Activated CD4-positive, CD25-positive, alpha-beta regulatory T cell (primary cell): Measurements from ENCODE around the gene ABHD3.
"Not testable (repeated sequence)": the region's sequence is repeated elsewhere in the genome, so short reads cannot be mapped to it uniquely, and the experiment has no call there.

ENCODE experiments used
- DNase-seq, 4 experiments: peaks; one replicate each; lab custom pipeline; 2025; lab: John Stamatoyannopoulos, UW

ABHD3 gene

GRCh38 chr18:21703241-21703820 lies 1.2 kb downstream of the ABHD3 start:
- DNase-seq = no peak

GRCh38 chr18:21702602-21703001 lies 2.0 kb downstream of the ABHD3 start:
- no peak for DNase-seq

GRCh38 chr18:21701621-21702020 lies 3.0 kb downstream of the ABHD3 start:
- DNase-seq = no peak

- no peak for DNase-seq
Observed at GRCh38 chr18:21700528-21701075, 4.0 kb downstream of the ABHD3 start.

GRCh38 chr18:21693322-21693721 lies 11.3 kb downstream of the ABHD3 start:
- no peak for DNase-seq

GRCh38 chr18:21689736-21690135 lies 14.8 kb downstream of the ABHD3 start:
- no peak for DNase-seq

GRCh38 chr18:21686282-21687105 lies 18.1 kb downstream of the ABHD3 start:
- DNase-seq = no peak

GRCh38 chr18:21685556-21685981 lies 19.0 kb downstream of the ABHD3 start:
- DNase-seq = not testable (repeated sequence)

- DNase-seq = no peak
Observed at GRCh38 chr18:21684731-21685130, 19.8 kb downstream of the ABHD3 start.

- DNase-seq = peak in 1 of 4 experiments; percentile 1
Observed at GRCh38 chr18:21682371-21683051, 22.1 kb downstream of the ABHD3 start.

- DNase-seq = no peak
Observed at GRCh38 chr18:21680161-21680560, 24.4 kb downstream of the ABHD3 start.

- DNase-seq = no peak
Observed at GRCh38 chr18:21678859-21679258, 25.7 kb downstream of the ABHD3 start.

GRCh38 chr18:21675354-21675753 lies 29.2 kb downstream of the ABHD3 start:
- not testable (repeated sequence) for DNase-seq

- no peak for DNase-seq
Observed at GRCh38 chr18:21672521-21673267, 31.9 kb downstream of the ABHD3 start.

GRCh38 chr18:21669736-21670285 lies 34.8 kb downstream of the ABHD3 start:
- DNase-seq = no peak

- no peak for DNase-seq
Observed at GRCh38 chr18:21664069-21664468, 40.5 kb downstream of the ABHD3 start.

- no peak for DNase-seq
Observed at GRCh38 chr18:21663578-21663977, 41.0 kb downstream of the ABHD3 start.

GRCh38 chr18:21662581-21662980 lies 42.0 kb downstream of the ABHD3 start:
- no peak for DNase-seq

GRCh38 chr18:21660078-21660477 lies 44.5 kb downstream of the ABHD3 start:
- no peak for DNase-seq

GRCh38 chr18:21656402-21656801 lies 48.2 kb downstream of the ABHD3 start:
- DNase-seq = no peak

- no peak for DNase-seq
Observed at GRCh38 chr18:21653361-21653760, 51.2 kb downstream of the ABHD3 start.

- DNase-seq = no peak
Observed at GRCh38 chr18:21652073-21652472, 52.5 kb downstream of the ABHD3 start.
